NB4 (cell line): ENCODE measurements around the gene HGS.
A peak's percentile ranks its signal among the peaks of the same experiment; 100 is the strongest.

Experiments used
- DNase-seq: peaks from one replicate; pipeline ENCODE4 v3.0.0; 2010; ENCODE audit warnings: low read depth
- H3K4me3 ChIP-seq: one replicate; pipeline ENCODE4 v1.5.1; 2011; ENCODE audit warnings: mild to moderate bottlenecking, low read depth, low read length, moderate library complexity
- CTCF ChIP-seq: IDR thresholded peaks from one replicate; pipeline ENCODE4 v1.5.1; 2012; ENCODE audit warnings: low read depth, low read length
- MAX ChIP-seq: IDR thresholded peaks from 2 replicates; pipeline ENCODE4 v1.6.1; 2011; ENCODE audit warnings: low read depth, low read length
- MYC ChIP-seq: IDR thresholded peaks from 2 replicates; pipeline ENCODE4 v1.6.1; 2011; ENCODE audit warnings: low read depth, low read length
- POLR2A ChIP-seq: IDR thresholded peaks from 2 replicates; pipeline ENCODE4 v1.6.1; 2011; ENCODE audit warnings: mild to moderate bottlenecking; ENCODE audit not compliant: insufficient read length; ENCODE audit errors: extremely low read depth

HGS gene

GRCh38 chr17:81711814-81712467 is 28.1 kb downstream of the HGS start, which contains the start of gene SLC25A10:
Gene SLC25A10, plus strand, starts transcription at chr17:81712284. Its CDS starts 143 bp downstream, at chr17:81712427.
- no peak for TF ChIP-seq CTCF
- TF ChIP-seq POLR2A = peak; percentile 32
- TF ChIP-seq MYC = peak; percentile 94
- TF ChIP-seq MAX = peak; percentile 95
- peak within 1 kb of the TSS; percentile 84 for H3K4me3 ChIP-seq
- peak; percentile 89 for DNase-seq

- peak overlapping the region; percentile 84 for H3K4me3 ChIP-seq
- peak; percentile 55 for DNase-seq
- TF ChIP-seq MYC (no peak), CTCF (no peak), POLR2A (no peak), MAX (no peak)
Measured at GRCh38 chr17:81712468-81713003, 28.7 kb downstream of the HGS start.

- H3K4me3 ChIP-seq = peak overlapping the region; percentile 84
- no peak for DNase-seq
- no peak for TF ChIP-seq MYC
- TF ChIP-seq POLR2A = no peak
Measured at GRCh38 chr17:81713004-81713555, 29.3 kb downstream of the HGS start.

GRCh38 chr17:81713556-81714411 is 30.0 kb downstream of the HGS start:
- H3K4me3 ChIP-seq = peak overlapping the region; percentile 84
- DNase-seq = no peak
- no peak for TF ChIP-seq CTCF
- no peak for TF ChIP-seq POLR2A
- TF ChIP-seq MYC = no peak
- no peak for TF ChIP-seq MAX

GRCh38 chr17:81714412-81715106 is 30.7 kb downstream of the HGS start:
- DNase-seq = no peak
- no peak for TF ChIP-seq CTCF
- no peak overlapping the region for H3K4me3 ChIP-seq
